Gastrocnemius medialis (tissue), 4 donors: ENCODE data around the gene CHMP5. TPM values are rescaled to one million over a fixed set of nuclear protein-coding genes. Genes with fewer than 3 reads are reported as not detected.

Experiments used
- ATAC-seq, 2 donors: fragments of 150-250 bp; one replicate each; pipeline ENCODE4 v1.9.1; 2016
- DNase-seq, 2 donors: peaks; one replicate each; pipeline ENCODE4 v3.0.0-alpha.2; 2019
- H3K27ac ChIP-seq, 4 donors: fragments of 200-600 bp; sonication (generic); 1 replicate in 1 of 4; 2 replicates in 3 of 4; pipeline ENCODE4 v1.5.1; 2016 to 2018; ENCODE audit warnings: mild to moderate bottlenecking in 2 of 4, moderate library complexity in 1 of 4
- H3K27me3 ChIP-seq, 3 donors: fragments of 200-600 bp; sonication (generic) in 2 of 3; 1 replicate in 1 of 3; 2 replicates in 2 of 3; pipeline versions ENCODE4 v1.5.1 to v1.6.0; 2016 to 2019; ENCODE audit warnings: mild to moderate bottlenecking in 1 of 3, moderate library complexity in 1 of 3
- H3K36me3 ChIP-seq, 2 donors: fragments of 200-600 bp; sonication (generic) in 1 of 2; one replicate each; pipeline ENCODE4 v1.5.1; 2017 to 2018
- H3K4me1 ChIP-seq, 2 donors: fragments of 200-600 bp; sonication (generic) in 1 of 2; one replicate each; pipeline ENCODE4 v1.5.1; 2016 to 2017; ENCODE audit warnings: mild to moderate bottlenecking in 2 of 2
- H3K4me3 ChIP-seq, 4 donors: fragments of 200-600 bp; sonication (generic) in 3 of 4; 1 replicate in 1 of 4; 2 replicates in 3 of 4; pipeline ENCODE4 v1.5.1; 2016 to 2019; ENCODE audit warnings: mild to moderate bottlenecking in 2 of 4
- H3K9me3 ChIP-seq, 3 donors: fragments of 200-600 bp; sonication (generic) in 2 of 3; 1 replicate in 1 of 3; 2 replicates in 2 of 3; pipeline ENCODE4 v1.5.1; 2016 to 2019
- CTCF ChIP-seq, 5 experiments: fragments of 450-650 bp in 3 of 5; fragments of 200-600 bp in 2 of 5; sonication (generic) in 2 of 5; IDR thresholded peaks in 4 of 5; conservative IDR thresholded peaks in 1 of 5; 1 replicate in 4 of 5; 2 replicates in 1 of 5; pipeline ENCODE4 v1.5.1; 2016 to 2019; ENCODE audit warnings: antibody characterized with exemption in 5 of 5, mild to moderate bottlenecking in 3 of 5, moderate library complexity in 3 of 5
- POLR2A ChIP-seq, 2 donors: fragments of 450-650 bp; IDR thresholded peaks; one replicate each; pipeline ENCODE4 v1.6.1; 2017; ENCODE audit warnings: antibody characterized with exemption in 2 of 2, mild to moderate bottlenecking in 2 of 2, moderate library complexity in 2 of 2
- in situ Hi-C, 4 donors: fragments of 200-750 bp; cut with MboI; loops; one replicate each; pipeline versions ENCODE4 v1.15.0 to v1.8.0; 2017; ENCODE audit warnings: low sequenced_read_pairs in 4 of 4
- intact Hi-C: fragments of 100-400 bp; cut with DNase I; formaldehyde crosslinking; loops from one replicate; pipeline ENCODE4 v1.15.1; 2023; ENCODE audit warnings: low total_unique reads
- total RNA-seq, 4 donors: library from RNA; depleted of rRNA; stranded (reverse); fragments of >200 nt; gene quantifications; one replicate each; pipeline versions ENCODE4 v1.1.0 to v1.2.3, GENCODE V29; 2016

CHMP5 gene
- total RNA-seq, 4 donors from 2014 or later: 42.8 to 50.7 (median 47.8) TPM

GRCh38 chr9:33223696-33224095 is 41.2 kb upstream of the CHMP5 start:
- in situ Hi-C loops: loop anchor here in 1 of 4 donors (10.0 kb wide), 1 partner anchor 49 kb away; no protein-coding TSS in a partner anchor
- intact Hi-C loops: loop anchor here (2.0 to 5.0 kb wide), 2 partner anchors 36 to 53 kb away; no protein-coding TSS in a partner anchor
- H3K27ac ChIP-seq: no peak overlapping the region
- no peaks in the 10 kb centered on the region for H3K36me3 ChIP-seq
- peaks cover 4 to 7% of the 10 kb centered on the region in 2 donors for H3K4me1 ChIP-seq
- DNase-seq (no peak), ATAC-seq (no peak)
- H3K4me3 ChIP-seq: no peak overlapping the region
- no peaks in the 10 kb centered on the region for H3K9me3 ChIP-seq
- TF ChIP-seq POLR2A (IDR thresholded peaks at IDR 0.05) (no peak), CTCF (IDR thresholded peaks at IDR 0.05 in 4 of 5, conservative IDR thresholded peaks at IDR 0.05 in 1 of 5) (no peak)
- H3K27me3 ChIP-seq: no peaks in the 10 kb centered on the region

- intact Hi-C loops (loop anchor here (1.0 to 5.0 kb wide), 3 partner anchors 55 to 144 kb away; no protein-coding TSS in a partner anchor), in situ Hi-C loops (loop anchor here (5.0 to 10.0 kb wide), 2 partner anchors 51 to 143 kb away; no protein-coding TSS in a partner anchor)
- peak; percentile 77 to 82 for ATAC-seq
- no peak overlapping the region for H3K4me3 ChIP-seq
- no peak for TF ChIP-seq POLR2A (IDR thresholded peaks at IDR 0.05)
- TF ChIP-seq CTCF (IDR thresholded peaks at IDR 0.05 in 4 of 5, conservative IDR thresholded peaks at IDR 0.05 in 1 of 5): peak; percentile 79 to 88 (median 82)
- no peaks in the 10 kb centered on the region for H3K27me3 ChIP-seq
- no peak overlapping the region for H3K27ac ChIP-seq
- H3K9me3 ChIP-seq: no peaks in the 10 kb centered on the region
- peaks cover 4 to 7% of the 10 kb centered on the region in 2 donors for H3K4me1 ChIP-seq
- peak; percentile 23 to 50 for DNase-seq
- H3K36me3 ChIP-seq: no peaks in the 10 kb centered on the region
Observed at GRCh38 chr9:33225319-33226147, 39.3 kb upstream of the CHMP5 start.

GRCh38 chr9:33227008-33227398 is 37.8 kb upstream of the CHMP5 start:
- no peak for TF ChIP-seq POLR2A (IDR thresholded peaks at IDR 0.05)
- no peak for TF ChIP-seq CTCF (IDR thresholded peaks at IDR 0.05 in 4 of 5, conservative IDR thresholded peaks at IDR 0.05 in 1 of 5)

GRCh38 chr9:33227741-33228140 is 37.1 kb upstream of the CHMP5 start:
- no peak for ATAC-seq
- intact Hi-C loops: loop anchor here (5.0 kb wide), 1 partner anchor 125 kb away; no protein-coding TSS in a partner anchor
- Histone ChIP-seq H3K4me3 (no peak overlapping the region), H3K27ac (no peak overlapping the region), H3K27me3 (no peaks in the 10 kb centered on the region), H3K9me3 (no peaks in the 10 kb centered on the region), H3K36me3 (no peaks in the 10 kb centered on the region), H3K4me1 (peaks cover 4 to 7% of the 10 kb centered on the region in 2 donors)
- in situ Hi-C loops: loop anchor here (5.0 to 10.0 kb wide), 2 partner anchors 53 to 145 kb away; no protein-coding TSS in a partner anchor
- no peak for DNase-seq
- TF ChIP-seq POLR2A (IDR thresholded peaks at IDR 0.05) (no peak), CTCF (IDR thresholded peaks at IDR 0.05 in 4 of 5, conservative IDR thresholded peaks at IDR 0.05 in 1 of 5) (no peak)

More at GRCh38 chr9:33227008-33227398, 37.8 kb upstream of the CHMP5 start:
- H3K9me3 ChIP-seq: no peaks in the 10 kb centered on the region
- peak in 1 of 2 donors; percentile 20 for ATAC-seq
- DNase-seq: peak in 1 of 2 donors; percentile 23
- H3K36me3 ChIP-seq: no peaks in the 10 kb centered on the region
- H3K27ac ChIP-seq: no peak overlapping the region
- H3K4me1 ChIP-seq: peaks cover 4 to 7% of the 10 kb centered on the region in 2 donors
- no peaks in the 10 kb centered on the region for H3K27me3 ChIP-seq
- no peak overlapping the region for H3K4me3 ChIP-seq
- in situ Hi-C loops: loop anchor here (5.0 to 10.0 kb wide), 2 partner anchors 52 to 145 kb away; no protein-coding TSS in a partner anchor
- intact Hi-C loops: loop anchor here (5.0 kb wide), 1 partner anchor 125 kb away; no protein-coding TSS in a partner anchor
